Embryonic facial prominence (tissue), 1 donor: ENCODE data around the gene UBXN11.

Experiments
- DNase-seq: peaks from one replicate; pipeline ENCODE4 v3.0.0-alpha.2; 2016; ENCODE audit errors: extremely low spot score

UBXN11 gene

GRCh38 chr1:26269198-26269550 is 37.3 kb downstream of the UBXN11 start:
- DNase-seq, result no peak

GRCh38 chr1:26268290-26269197 is 37.9 kb downstream of the UBXN11 start:
- no peak for DNase-seq

GRCh38 chr1:26265405-26265804 is 41.0 kb downstream of the UBXN11 start:
- DNase-seq, result no peak

GRCh38 chr1:26263212-26263611 is 43.2 kb downstream of the UBXN11 start:
- no peak for DNase-seq

- no peak for DNase-seq
Observed at GRCh38 chr1:26259578-26259977, 46.9 kb downstream of the UBXN11 start.

GRCh38 chr1:26259005-26259404 is 47.4 kb downstream of the UBXN11 start:
- DNase-seq, result no peak

- no peak for DNase-seq
Observed at GRCh38 chr1:26257222-26257621, 49.2 kb downstream of the UBXN11 start.

- no peak for DNase-seq
Observed at GRCh38 chr1:26254404-26254803, 52.0 kb downstream of the UBXN11 start.

GRCh38 chr1:26252718-26253117 is 53.7 kb downstream of the UBXN11 start:
- DNase-seq, result no peak

- no peak for DNase-seq
Observed at GRCh38 chr1:26239936-26240335, 66.5 kb downstream of the UBXN11 start.

- no peak for DNase-seq
Observed at GRCh38 chr1:26237230-26237966, 69.0 kb downstream of the UBXN11 start.

GRCh38 chr1:26234644-26235370 is 71.6 kb downstream of the UBXN11 start:
- DNase-seq, result no peak

- DNase-seq, result peak; percentile 97
Observed at GRCh38 chr1:26233903-26234643, 72.4 kb downstream of the UBXN11 start, which contains the start of gene CEP85. CEP85 (plus strand) TSS chr1:26234200; CDS start chr1:26239784, 5,584 bp downstream.
